Colonic mucosa (tissue), 4 donors: ENCODE measurements around the gene ERVK3-1. TPM values are rescaled to one million over a fixed set of nuclear protein-coding genes. Genes with fewer than 3 reads are reported as not detected.

ENCODE experiments used
- DNase-seq: peaks from one replicate; pipeline ENCODE4 v3.0.0-alpha.2; 2020
- H3K27ac ChIP-seq: fragments of 200-600 bp; one replicate; pipeline ENCODE4 v1.8.0; 2021
- H3K27me3 ChIP-seq: fragments of 200-600 bp; one replicate; pipeline ENCODE4 v1.8.0; 2021
- H3K36me3 ChIP-seq: fragments of 200-600 bp; one replicate; pipeline ENCODE4 v1.8.0; 2021
- H3K4me1 ChIP-seq: fragments of 200-600 bp; one replicate; pipeline ENCODE4 v1.8.0; 2021; ENCODE audit warnings: mild to moderate bottlenecking
- H3K4me3 ChIP-seq: fragments of 200-600 bp; one replicate; pipeline ENCODE4 v1.8.0; 2021
- H3K9ac ChIP-seq, 2 donors: one replicate each; pipeline ENCODE4 v1.7.0; 2013; ENCODE audit warnings: control low read depth in 2 of 2, low read depth in 2 of 2, low read length in 2 of 2
- H3K9me3 ChIP-seq: fragments of 200-600 bp; one replicate; pipeline ENCODE4 v1.8.0; 2021
- CTCF ChIP-seq: fragments of 200-600 bp; IDR thresholded peaks from one replicate; pipeline ENCODE4 v1.8.0; 2022; ENCODE audit warnings: antibody characterized with exemption, mild to moderate bottlenecking
- intact Hi-C: fragments of 100-400 bp; cut with DNase I; formaldehyde crosslinking; loops from one replicate; pipeline ENCODE4 v1.14.1; 2022
- microRNA-seq: library from miRNA; unstranded; fragments of <30 nt; microRNA quantifications from one replicate; pipeline ENCODE4, GENCODE V29; 2019
- total RNA-seq, 2 donors: library from RNA; stranded (reverse); fragmentation: NEBNext Ultra II Directional in 1 of 2; extraction: Animal tissue kit (Norgen Biotek cat#: 25700) in 1 of 2; gene quantifications; one replicate each; pipeline ENCODE4 v1.2.1, GENCODE V29; 2021
- donor health status: healthy.
- donor health status: DM: no; HTN: no; CAD: no.
- donor health status: DM: no; HTN: no; CAD: no.

Gene ERVK3-1
- total RNA-seq, 2 donors from 2014 or later: 21.6 to 25.0 TPM

DNA sequence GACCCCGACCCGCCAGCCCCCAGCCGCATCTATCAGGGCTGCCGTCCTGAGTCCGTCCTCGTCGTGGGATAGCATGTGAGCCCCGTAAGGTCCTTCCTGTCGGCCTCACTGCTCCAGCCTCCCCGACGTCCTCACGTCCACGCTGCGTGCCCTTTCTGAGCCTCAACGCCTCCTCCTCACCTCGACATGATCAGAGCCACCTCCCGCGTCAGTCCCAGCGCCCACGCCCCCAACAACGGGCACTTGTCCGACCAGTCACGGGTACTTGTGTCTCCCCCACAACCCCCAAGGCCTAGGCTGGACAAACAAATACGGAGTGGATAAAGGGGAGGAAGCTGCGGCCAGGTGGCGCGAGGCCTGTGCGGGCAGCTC is 56.7 kb downstream of the ERVK3-1 start:
- H3K4me1 ChIP-seq: peaks cover 3% of the 10 kb centered on the region
- H3K27me3 ChIP-seq: no peaks in the 10 kb centered on the region
- H3K9ac ChIP-seq: peak overlapping the region; percentile 92 to 97
- peak overlapping the region; percentile 84 for H3K27ac ChIP-seq
- H3K9me3 ChIP-seq: no peaks in the 10 kb centered on the region
- no peaks in the 10 kb centered on the region for H3K36me3 ChIP-seq
- peak overlapping the region; percentile 54 for H3K4me3 ChIP-seq
- intact Hi-C loops: loop anchor here (2.0 kb wide), 1 partner anchor 19 kb away; the partner anchor contains the start of gene ZNF837
- no peak for DNase-seq
- TF ChIP-seq CTCF: no peak

DNA sequence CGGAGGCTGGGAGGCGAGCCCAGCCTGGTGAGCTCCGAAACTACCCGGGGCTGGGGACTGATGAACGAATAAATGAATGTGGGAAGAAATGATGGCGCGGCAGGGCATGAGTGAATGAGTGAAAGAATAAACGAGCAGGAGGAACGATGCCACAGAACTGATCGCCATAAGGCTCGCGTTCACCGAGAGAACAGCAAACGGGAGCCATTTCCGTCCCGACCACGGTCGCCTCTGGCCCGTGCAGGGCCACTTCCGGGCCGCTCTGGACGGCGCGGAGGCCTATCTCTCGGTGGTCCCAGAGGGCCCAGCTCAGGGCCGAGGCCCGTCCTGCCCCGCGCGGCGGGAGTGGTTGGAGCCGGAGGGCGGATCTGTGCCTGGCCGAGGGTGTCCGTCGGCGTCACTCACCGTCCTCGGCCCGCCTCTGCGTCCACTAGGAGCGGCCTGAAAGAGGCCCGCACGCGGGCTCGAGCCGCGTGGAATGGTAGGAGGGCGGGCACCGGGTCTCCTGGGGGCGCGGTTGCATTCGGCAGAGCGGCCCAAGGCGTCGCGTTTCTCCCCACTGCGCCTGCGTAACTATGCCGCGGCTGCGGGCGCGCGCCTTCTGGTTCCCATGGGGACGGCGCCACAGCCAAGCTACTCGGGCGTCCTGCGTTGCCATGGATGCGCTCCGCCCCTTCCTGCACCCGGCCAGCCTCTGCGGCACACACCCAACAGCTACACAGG is 57.3 kb downstream of the ERVK3-1 start, which contains the start of gene ZNF497:
Gene ZNF497, minus strand, starts transcription at position 480 of the 723 bp plus-strand sequence. CDS start 5,116 bp downstream, outside the sequence.
- peak within 1 kb of the TSS; percentile 54 for H3K4me3 ChIP-seq
- H3K9me3 ChIP-seq: no peaks in the 10 kb centered on the region
- peaks cover 3% of the 10 kb centered on the region for H3K4me1 ChIP-seq
- peak within 1 kb of the TSS; percentile 84 for H3K27ac ChIP-seq
- intact Hi-C loops: loop anchor here (2.0 kb wide), 1 partner anchor 18 kb away; the partner anchor contains the start of gene ZNF837
- H3K27me3 ChIP-seq: no peaks in the 10 kb centered on the region
- TF ChIP-seq CTCF: no peak
- DNase-seq: peak; percentile 98
- no peaks in the 10 kb centered on the region for H3K36me3 ChIP-seq
- H3K9ac ChIP-seq: peak within 1 kb of the TSS; percentile 92 to 97

DNA sequence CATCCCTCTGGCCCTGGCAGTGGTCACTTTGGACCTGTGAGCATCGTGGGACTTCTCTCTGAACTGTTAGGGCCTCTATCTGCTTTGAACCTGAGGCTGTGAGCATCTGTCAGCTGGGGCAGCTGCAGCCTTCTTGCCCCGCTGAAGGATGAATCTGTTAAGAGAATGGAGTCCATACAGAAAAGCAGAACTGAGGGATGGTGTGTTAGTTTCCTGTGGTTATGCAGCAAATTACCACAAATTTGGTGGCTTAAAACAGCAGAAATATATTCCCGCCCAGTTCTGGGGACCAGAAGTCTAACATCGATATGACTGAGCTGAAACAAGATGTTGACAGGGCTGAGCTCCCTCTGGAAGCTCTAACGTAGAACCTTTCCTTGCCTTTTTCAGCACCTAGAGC is 59.0 kb downstream of the ERVK3-1 start:
- Histone ChIP-seq H3K9ac (no peak overlapping the region), H3K4me3 (no peak overlapping the region), H3K27ac (no peak overlapping the region), H3K27me3 (no peaks in the 10 kb centered on the region), H3K4me1 (peaks cover 3% of the 10 kb centered on the region), H3K9me3 (no peaks in the 10 kb centered on the region), H3K36me3 (no peaks in the 10 kb centered on the region)
- intact Hi-C loops: no loop called here
- DNase-seq: no peak
- TF ChIP-seq CTCF: no peak

Small RNA genes within 50 kb of the gene (microRNA-seq; reads per million reads assigned to microRNA genes)
- not detected for gene MIR6806

Other genes starting within 250 kb of the ERVK3-1 start
- gene ZNF135, start 246.1 kb upstream of the ERVK3-1 start, total RNA-seq: 1 to 10 TPM; 1.1 to 1.4 TPM
- 10 to 100 TPM; 17.1 to 22.9 TPM for gene ZSCAN18, start 207.1 kb upstream of the ERVK3-1 start, total RNA-seq
- gene ZNF329, start 154.6 kb upstream of the ERVK3-1 start, total RNA-seq: 1 to 10 TPM; 3.9 to 5.9 TPM
- 10 to 100 TPM; 16.3 to 17.1 TPM for gene ZNF274, start 122.3 kb upstream of the ERVK3-1 start, total RNA-seq
- gene ZNF544, start 76.5 kb upstream of the ERVK3-1 start, total RNA-seq: 10 to 100 TPM; 17.2 to 29.6 TPM
- 1 to 10 TPM; 3.4 to 3.8 TPM for gene ZNF8, start 26.4 kb upstream of the ERVK3-1 start, total RNA-seq
- 1 to 10 TPM; 3.0 to 3.7 TPM for gene ZSCAN22, start 21.6 kb downstream of the ERVK3-1 start, total RNA-seq
- gene A1BG, start 48.1 kb downstream of the ERVK3-1 start, total RNA-seq: 1 to 10 TPM; 3.6 to 4.7 TPM
- 1 to 10 TPM in 1 of 2 donors, under 1 TPM in 1; 0.98 to 1.9 TPM for gene ZNF497, start 57.4 kb downstream of the ERVK3-1 start, total RNA-seq
- gene ZNF837, start 75.7 kb downstream of the ERVK3-1 start, total RNA-seq: 1 to 10 TPM; 1.8 to 2.6 TPM
- gene RPS5, start 81.9 kb downstream of the ERVK3-1 start, total RNA-seq: 100 to 1,000 TPM; 781 to 884 TPM
- gene RNF225, start 90.3 kb downstream of the ERVK3-1 start, total RNA-seq: not detected
- gene ZNF584, start 103.3 kb downstream of the ERVK3-1 start, total RNA-seq: 1 to 10 TPM; 5.9 to 8.5 TPM
- 1 to 10 TPM; 2.6 to 5.8 TPM for gene ZNF132, start 134.8 kb downstream of the ERVK3-1 start, total RNA-seq
- 1 to 10 TPM; 4.4 to 7.5 TPM for gene ZNF324B, start 146.2 kb downstream of the ERVK3-1 start, total RNA-seq
- 10 to 100 TPM; 10.2 to 12.0 TPM for gene ZNF324, start 161.7 kb downstream of the ERVK3-1 start, total RNA-seq
- 10 to 100 TPM in 1 of 2 donors, 1 to 10 TPM in 1; 7.4 to 10.5 TPM for gene ZNF446, start 171.0 kb downstream of the ERVK3-1 start, total RNA-seq
- gene SLC27A5, start 206.6 kb downstream of the ERVK3-1 start, total RNA-seq: 1 to 10 TPM; 3.7 to 8.7 TPM
- gene ZBTB45, start 214.4 kb downstream of the ERVK3-1 start, total RNA-seq: 10 to 100 TPM; 13.5 to 20.2 TPM
- gene TRIM28, start 238.7 kb downstream of the ERVK3-1 start, total RNA-seq: 100 to 1,000 TPM; 205 to 412 TPM
- 100 to 1,000 TPM; 176 to 183 TPM for gene CHMP2A, start 249.7 kb downstream of the ERVK3-1 start, total RNA-seq